CD4-positive, CD25-positive, alpha-beta regulatory T cell (primary cell): ENCODE data around the gene CCDC81. TPM values are rescaled to one million over a fixed set of nuclear protein-coding genes. Genes with fewer than 3 reads are reported as not detected.

ENCODE experiments used
- ATAC-seq, 2 donors: fragments of 150-1000 bp; cut with Tn5 transposase; one replicate each; pipeline ENCODE4 v1.10.0; 2021; ENCODE audit warnings: low read depth in 2 of 2, moderate number of reproducible peaks in 2 of 2, moderate library complexity in 1 of 2
- DNase-seq, 3 donors: peaks; one replicate each; pipeline versions ENCODE4 v3.0.0 to v3.0.0-alpha.2; 2012 to 2022; ENCODE audit warnings: mixed read lengths in 1 of 3
- H3K27ac ChIP-seq: one replicate; pipeline ENCODE4 v1.7.0; 2013; ENCODE audit warnings: mild to moderate bottlenecking, low read length; ENCODE audit not compliant: insufficient read depth, poor library complexity, severe bottlenecking
- H3K27me3 ChIP-seq: one replicate; pipeline ENCODE4 v1.7.0; 2013; ENCODE audit warnings: low read length; ENCODE audit not compliant: control insufficient read depth, insufficient read depth
- H3K36me3 ChIP-seq: one replicate; pipeline ENCODE4 v1.7.0; 2013; ENCODE audit warnings: mild to moderate bottlenecking, low read length, moderate library complexity; ENCODE audit not compliant: control insufficient read depth, insufficient read depth
- H3K4me1 ChIP-seq: 2 replicates; pipeline ENCODE4 v1.7.0; 2013; ENCODE audit warnings: mild to moderate bottlenecking, low read length; ENCODE audit not compliant: insufficient read depth, control insufficient read depth, poor library complexity, severe bottlenecking
- H3K4me3 ChIP-seq: one replicate; pipeline ENCODE4 v1.7.0; 2013; ENCODE audit warnings: low read depth, mild to moderate bottlenecking, low read length, moderate library complexity
- H3K9me3 ChIP-seq, 2 experiments: 1 replicate in 1 of 2; 2 replicates in 1 of 2; pipeline ENCODE4 v1.7.0; 2013; ENCODE audit warnings: low read length in 2 of 2, mild to moderate bottlenecking in 1 of 2, moderate library complexity in 1 of 2; ENCODE audit not compliant: control insufficient read depth in 2 of 2
- H3K27ac Mint-ChIP-seq, 3 donors: one replicate each; pipeline ENCODE4 v1.8.0; 2020 to 2022; ENCODE audit warnings: mild to moderate bottlenecking in 3 of 3, mixed read lengths in 3 of 3, moderate library complexity in 2 of 3
- H3K27me3 Mint-ChIP-seq: one replicate; pipeline ENCODE4 v1.8.0; 2022; ENCODE audit warnings: mild to moderate bottlenecking, mixed read lengths
- H3K36me3 Mint-ChIP-seq: one replicate; pipeline ENCODE4 v1.8.0; 2020; ENCODE audit warnings: mixed read lengths
- H3K4me1 Mint-ChIP-seq, 4 donors: one replicate each; pipeline ENCODE4 v1.8.0; 2020 to 2022; ENCODE audit warnings: mixed read lengths in 4 of 4, mild to moderate bottlenecking in 1 of 4
- H3K4me3 Mint-ChIP-seq, 4 donors: one replicate each; pipeline ENCODE4 v1.8.0; 2020 to 2022; ENCODE audit warnings: mild to moderate bottlenecking in 4 of 4, mixed read lengths in 4 of 4, moderate library complexity in 3 of 4
- H3K9me3 Mint-ChIP-seq, 7 donors: one replicate each; pipeline ENCODE4 v1.8.0; 2020 to 2022; ENCODE audit warnings: mixed read lengths in 7 of 7, mild to moderate bottlenecking in 3 of 7, moderate library complexity in 2 of 7
- polyA plus RNA-seq, 4 donors: library from polyadenylated mRNA; unstranded; fragments of 300-500 nt; fragmentation: Illumina TruSeq; gene quantifications; one replicate each; pipeline ENCODE4 v1.2.3, GENCODE V29; 2021
- total RNA-seq: library from RNA; stranded (reverse); gene quantifications from one replicate; pipeline ENCODE4 v1.2.3, GENCODE V29; 2022

The CCDC81 gene
- total and polyA plus RNA-seq, 5 donors from 2014 or later, result 0.96 TPM; not detected in 4

GRCh38 chr11:86442420-86442819 lies 67.7 kb downstream of the CCDC81 start:
- Histone ChIP-seq H3K27ac (no peak overlapping the region), H3K4me1 (no peaks in the 10 kb centered on the region)
- no peak overlapping the region for H3K27ac Mint-ChIP-seq

GRCh38 chr11:86442827-86443226 lies 68.1 kb downstream of the CCDC81 start:
- DNase-seq (no peak), ATAC-seq (no peak)
- Mint-ChIP-seq H3K9me3 (peaks cover 0 to 1% (median 0%) of the 10 kb centered on the region in 7 donors), H3K4me1 (no peaks in the 10 kb centered on the region), H3K36me3 (no peaks in the 10 kb centered on the region), H3K27ac (no peak overlapping the region), H3K27me3 (peaks cover 5% of the 10 kb centered on the region), H3K4me3 (no peak overlapping the region)
- no peaks in the 10 kb centered on the region for H3K4me1 ChIP-seq
- no peaks in the 10 kb centered on the region for H3K36me3 ChIP-seq
- H3K9me3 ChIP-seq, result no peaks in the 10 kb centered on the region
- H3K4me3 ChIP-seq, result no peak overlapping the region
- H3K27ac ChIP-seq, result no peak overlapping the region
- no peaks in the 10 kb centered on the region for H3K27me3 ChIP-seq

More at GRCh38 chr11:86442420-86442819, 67.7 kb downstream of the CCDC81 start:
- Histone ChIP-seq H3K27me3 (no peaks in the 10 kb centered on the region), H3K9me3 (no peaks in the 10 kb centered on the region), H3K36me3 (no peaks in the 10 kb centered on the region), H3K4me3 (no peak overlapping the region)
- ATAC-seq, result no peak
- no peak for DNase-seq
- peaks cover 5% of the 10 kb centered on the region for H3K27me3 Mint-ChIP-seq
- no peak overlapping the region for H3K4me3 Mint-ChIP-seq
- no peaks in the 10 kb centered on the region for H3K36me3 Mint-ChIP-seq
- no peaks in the 10 kb centered on the region for H3K4me1 Mint-ChIP-seq
- H3K9me3 Mint-ChIP-seq, result peaks cover 0 to 1% (median 0%) of the 10 kb centered on the region in 7 donors

- Histone ChIP-seq H3K27ac (no peak overlapping the region), H3K4me3 (no peak overlapping the region), H3K4me1 (no peaks in the 10 kb centered on the region), H3K36me3 (no peaks in the 10 kb centered on the region), H3K27me3 (no peaks in the 10 kb centered on the region), H3K9me3 (no peaks in the 10 kb centered on the region)
- Mint-ChIP-seq H3K36me3 (no peaks in the 10 kb centered on the region), H3K4me3 (no peak overlapping the region), H3K27ac (no peak overlapping the region), H3K27me3 (peaks cover 5% of the 10 kb centered on the region), H3K4me1 (no peaks in the 10 kb centered on the region), H3K9me3 (peaks cover 0 to 1% (median 0%) of the 10 kb centered on the region in 7 donors)
- ATAC-seq (no peak), DNase-seq (no peak)
These were observed 68.7 kb downstream of the CCDC81 start for GRCh38 chr11:86443415-86443814.

GRCh38 chr11:86444981-86445380 lies 70.3 kb downstream of the CCDC81 start:
- H3K4me1 ChIP-seq, result no peaks in the 10 kb centered on the region
- Mint-ChIP-seq H3K4me3 (no peak overlapping the region), H3K4me1 (no peaks in the 10 kb centered on the region), H3K27me3 (no peaks in the 10 kb centered on the region), H3K27ac (no peak overlapping the region), H3K36me3 (no peaks in the 10 kb centered on the region), H3K9me3 (peaks cover 0 to 1% (median 0%) of the 10 kb centered on the region in 7 donors)
- H3K27me3 ChIP-seq, result no peaks in the 10 kb centered on the region
- H3K4me3 ChIP-seq, result no peak overlapping the region
- no peak for DNase-seq
- no peak overlapping the region for H3K27ac ChIP-seq
- no peak for ATAC-seq
- H3K9me3 ChIP-seq, result no peaks in the 10 kb centered on the region
- H3K36me3 ChIP-seq, result no peaks in the 10 kb centered on the region

- no peak overlapping the region for H3K4me3 ChIP-seq
- Mint-ChIP-seq H3K36me3 (no peaks in the 10 kb centered on the region), H3K27ac (no peak overlapping the region), H3K9me3 (peaks cover 0 to 1% (median 0%) of the 10 kb centered on the region in 7 donors), H3K27me3 (no peaks in the 10 kb centered on the region), H3K4me1 (no peaks in the 10 kb centered on the region), H3K4me3 (no peak overlapping the region)
- H3K4me1 ChIP-seq, result no peaks in the 10 kb centered on the region
- no peaks in the 10 kb centered on the region for H3K9me3 ChIP-seq
- H3K36me3 ChIP-seq, result no peaks in the 10 kb centered on the region
- DNase-seq (peak in 1 of 3 donors; percentile 8), ATAC-seq (no peak)
- no peak overlapping the region for H3K27ac ChIP-seq
- no peaks in the 10 kb centered on the region for H3K27me3 ChIP-seq
These were observed 71.7 kb downstream of the CCDC81 start for GRCh38 chr11:86446163-86446923.

- no peaks in the 10 kb centered on the region for H3K4me1 Mint-ChIP-seq
- H3K27me3 Mint-ChIP-seq, result no peaks in the 10 kb centered on the region
- H3K36me3 Mint-ChIP-seq, result no peaks in the 10 kb centered on the region
- H3K4me3 Mint-ChIP-seq, result no peak overlapping the region
- H3K36me3 ChIP-seq, result no peaks in the 10 kb centered on the region
- no peak overlapping the region for H3K27ac Mint-ChIP-seq
- no peak for ATAC-seq
- peaks cover 0 to 1% (median 0%) of the 10 kb centered on the region in 7 donors for H3K9me3 Mint-ChIP-seq
- H3K27ac ChIP-seq, result no peak overlapping the region
- no peak overlapping the region for H3K4me3 ChIP-seq
- no peaks in the 10 kb centered on the region for H3K9me3 ChIP-seq
- DNase-seq, result no peak
- H3K27me3 ChIP-seq, result no peaks in the 10 kb centered on the region
- no peaks in the 10 kb centered on the region for H3K4me1 ChIP-seq
These were observed 72.2 kb downstream of the CCDC81 start for GRCh38 chr11:86446924-86447285.

- H3K27ac ChIP-seq, result no peak overlapping the region
- H3K4me1 Mint-ChIP-seq, result no peaks in the 10 kb centered on the region
- ATAC-seq (no peak), DNase-seq (peak in 1 of 3 donors; percentile 22)
- no peak overlapping the region for H3K27ac Mint-ChIP-seq
- no peak overlapping the region for H3K4me3 ChIP-seq
- H3K36me3 Mint-ChIP-seq, result no peaks in the 10 kb centered on the region
- no peaks in the 10 kb centered on the region for H3K9me3 ChIP-seq
- no peaks in the 10 kb centered on the region for H3K27me3 ChIP-seq
- H3K4me3 Mint-ChIP-seq, result no peak overlapping the region
- no peaks in the 10 kb centered on the region for H3K4me1 ChIP-seq
- no peaks in the 10 kb centered on the region for H3K27me3 Mint-ChIP-seq
- H3K36me3 ChIP-seq, result no peaks in the 10 kb centered on the region
- peaks cover 0 to 1% (median 0%) of the 10 kb centered on the region in 7 donors for H3K9me3 Mint-ChIP-seq
These were observed 73.2 kb downstream of the CCDC81 start for GRCh38 chr11:86447763-86448480.
